Measurements from ENCODE around the gene IL15.
A peak's percentile ranks its signal among the peaks of the same experiment; 100 is the strongest.
"Not testable (repeated sequence)": the region's sequence is repeated elsewhere in the genome, so short reads cannot be mapped to it uniquely, and the experiment has no call there.

IL15 gene

DNA sequence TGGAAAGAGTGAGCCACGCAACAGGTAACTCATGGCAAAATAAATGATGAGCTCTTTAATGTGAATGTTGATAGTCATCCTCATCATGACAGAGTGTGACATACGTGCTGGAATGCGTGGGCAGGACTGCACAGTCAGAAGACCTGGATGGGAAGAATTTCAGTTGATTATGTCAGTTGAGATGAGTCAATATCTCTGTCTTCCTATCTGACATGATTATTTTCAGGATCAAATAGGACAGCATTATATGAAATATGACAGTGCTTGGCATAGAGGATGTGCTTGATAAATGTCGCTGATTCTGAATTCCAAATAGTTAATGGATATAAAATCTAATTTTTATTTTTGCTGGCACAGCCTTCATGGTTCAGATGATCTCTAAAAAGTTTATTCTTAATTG, 95.1 kb downstream of the IL15 start:
- no peak for DNase-seq (ENCODE audit: insufficient read length, low spot score)
- TF ChIP-seq, protein P1, sequence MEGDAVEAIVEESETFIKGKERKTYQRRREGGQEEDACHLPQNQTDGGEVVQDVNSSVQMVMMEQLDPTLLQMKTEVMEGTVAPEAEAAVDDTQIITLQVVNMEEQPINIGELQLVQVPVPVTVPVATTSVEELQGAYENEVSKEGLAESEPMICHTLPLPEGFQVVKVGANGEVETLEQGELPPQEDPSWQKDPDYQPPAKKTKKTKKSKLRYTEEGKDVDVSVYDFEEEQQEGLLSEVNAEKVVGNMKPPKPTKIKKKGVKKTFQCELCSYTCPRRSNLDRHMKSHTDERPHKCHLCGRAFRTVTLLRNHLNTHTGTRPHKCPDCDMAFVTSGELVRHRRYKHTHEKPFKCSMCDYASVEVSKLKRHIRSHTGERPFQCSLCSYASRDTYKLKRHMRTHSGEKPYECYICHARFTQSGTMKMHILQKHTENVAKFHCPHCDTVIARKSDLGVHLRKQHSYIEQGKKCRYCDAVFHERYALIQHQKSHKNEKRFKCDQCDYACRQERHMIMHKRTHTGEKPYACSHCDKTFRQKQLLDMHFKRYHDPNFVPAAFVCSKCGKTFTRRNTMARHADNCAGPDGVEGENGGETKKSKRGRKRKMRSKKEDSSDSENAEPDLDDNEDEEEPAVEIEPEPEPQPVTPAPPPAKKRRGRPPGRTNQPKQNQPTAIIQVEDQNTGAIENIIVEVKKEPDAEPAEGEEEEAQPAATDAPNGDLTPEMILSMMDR (IDR thresholded peaks at IDR 0.05; ENCODE audit: insufficient read depth, missing control alignments): no peak
- no peak for FAIRE-seq

DNA sequence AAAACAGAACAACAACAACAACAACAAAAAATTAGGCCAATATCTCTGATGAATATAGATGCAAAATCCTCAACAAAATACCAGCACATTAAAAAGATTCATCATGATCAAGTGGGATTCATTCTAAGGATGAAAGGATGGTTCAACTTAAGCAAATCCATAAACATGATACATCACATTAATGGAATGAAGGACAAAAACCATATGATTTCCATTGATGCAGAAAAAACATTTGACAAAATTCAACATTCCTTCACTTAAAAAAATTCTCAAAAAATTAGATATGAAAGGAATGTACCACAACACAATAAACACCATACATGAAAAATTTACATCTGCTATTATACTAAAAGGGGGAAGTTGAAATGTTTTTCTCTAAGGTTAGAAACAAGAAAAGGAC, 103.3 kb downstream of the IL15 start:
- FAIRE-seq: peak; percentile 71
- TF ChIP-seq, protein P1 (IDR thresholded peaks at IDR 0.05; ENCODE audit: insufficient read depth, missing control alignments): no peak
- DNase-seq (ENCODE audit: insufficient read length, low spot score): no peak

DNA sequence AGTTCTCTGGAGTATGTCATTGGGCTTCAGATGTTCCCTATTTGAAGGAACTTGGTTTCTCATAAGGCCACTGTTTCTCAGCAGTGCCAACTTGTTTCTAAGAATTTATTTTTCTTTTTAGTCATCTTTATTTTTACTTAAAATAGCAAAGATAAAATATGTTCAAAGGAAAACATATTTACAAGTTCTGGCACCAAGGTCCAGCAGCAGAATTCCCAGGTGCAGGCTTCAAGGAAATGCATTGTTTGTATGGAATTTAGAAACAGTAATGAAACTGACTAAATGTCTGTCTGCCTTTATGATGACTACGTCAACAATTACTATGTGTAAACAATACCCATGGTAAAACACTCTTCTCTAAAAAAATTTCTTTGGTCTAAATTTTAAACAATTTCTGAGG, 109.6 kb downstream of the IL15 start:
- TF ChIP-seq, protein P1 (IDR thresholded peaks at IDR 0.05; ENCODE audit: insufficient read depth, missing control alignments): no peak
- DNase-seq (ENCODE audit: insufficient read length, low spot score) (no peak), FAIRE-seq (no peak)

DNA sequence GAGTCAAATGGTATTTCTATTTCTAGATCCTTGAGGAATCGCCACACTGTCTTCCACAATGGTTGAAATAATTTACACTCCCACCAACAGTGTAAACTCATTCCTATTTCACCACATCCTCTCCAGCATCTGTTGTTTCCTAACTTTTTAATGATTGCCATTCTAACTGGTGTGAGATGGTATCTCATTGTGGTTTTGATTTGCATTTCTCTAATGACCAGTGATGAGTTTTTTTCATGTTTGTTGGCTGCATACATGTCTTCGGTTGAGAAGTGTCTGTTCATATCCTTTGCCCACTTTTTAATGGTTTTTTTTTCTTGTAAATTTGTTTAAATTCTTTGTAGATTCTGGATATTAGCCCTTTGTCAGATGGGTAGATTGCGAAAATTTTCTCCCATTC, 115.4 kb downstream of the IL15 start:
- DNase-seq (ENCODE audit: insufficient read length, low spot score); FAIRE-seq: not testable (repeated sequence)

DNA sequence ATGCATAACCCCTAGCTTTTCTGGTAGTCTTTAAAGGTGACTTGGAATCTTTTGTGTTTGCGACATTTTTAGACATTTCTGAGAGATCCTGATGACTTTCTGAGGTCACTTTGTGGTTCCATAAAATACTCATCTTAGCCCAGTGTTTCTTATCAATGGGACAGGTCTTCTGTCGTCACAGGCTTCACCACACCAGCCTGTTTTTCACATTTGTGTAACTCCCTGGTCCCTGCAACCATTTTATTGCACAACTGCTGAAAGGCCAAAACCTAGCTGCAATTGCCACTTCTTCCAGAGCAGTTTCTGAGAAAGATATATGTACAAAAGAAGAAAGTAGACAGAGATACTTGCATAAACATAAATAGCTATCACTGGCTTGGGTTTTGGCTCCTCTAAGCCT, 120.9 kb downstream of the IL15 start:
- DNase-seq (ENCODE audit: insufficient read length, low spot score) (no peak), FAIRE-seq (no peak)
- TF ChIP-seq, protein P1 (IDR thresholded peaks at IDR 0.05; ENCODE audit: insufficient read depth, missing control alignments): no peak

DNA sequence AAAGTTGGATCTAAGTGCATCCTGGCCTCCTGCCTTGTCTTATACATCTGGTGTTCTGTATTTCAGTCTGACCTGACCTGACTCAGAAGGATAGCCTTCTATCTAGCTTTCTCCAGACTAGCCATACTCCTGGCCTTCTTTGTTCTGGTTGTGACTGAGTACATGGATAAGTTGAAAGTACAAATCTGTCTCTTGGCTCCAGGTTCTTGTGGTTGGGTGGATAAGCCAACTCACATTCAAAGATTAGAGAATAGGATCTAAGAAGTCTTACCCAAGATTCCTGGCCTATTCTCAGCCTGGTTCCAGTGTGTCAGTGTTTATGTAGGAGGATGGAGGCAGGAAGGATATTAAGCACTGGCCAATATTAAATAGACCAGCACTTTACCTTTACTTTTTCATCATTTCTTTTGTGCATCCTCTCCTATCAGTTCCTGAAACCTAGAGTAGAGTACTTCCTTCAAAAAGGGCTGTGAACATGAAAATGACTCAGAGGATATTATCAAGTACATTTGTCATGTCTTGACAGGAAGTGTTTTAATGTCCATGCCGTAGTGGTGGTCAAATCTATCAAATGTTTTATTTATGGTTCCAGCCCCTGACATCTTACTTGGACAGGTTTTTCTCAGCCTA, 123.5 kb downstream of the IL15 start:
- FAIRE-seq: no peak

DNA sequence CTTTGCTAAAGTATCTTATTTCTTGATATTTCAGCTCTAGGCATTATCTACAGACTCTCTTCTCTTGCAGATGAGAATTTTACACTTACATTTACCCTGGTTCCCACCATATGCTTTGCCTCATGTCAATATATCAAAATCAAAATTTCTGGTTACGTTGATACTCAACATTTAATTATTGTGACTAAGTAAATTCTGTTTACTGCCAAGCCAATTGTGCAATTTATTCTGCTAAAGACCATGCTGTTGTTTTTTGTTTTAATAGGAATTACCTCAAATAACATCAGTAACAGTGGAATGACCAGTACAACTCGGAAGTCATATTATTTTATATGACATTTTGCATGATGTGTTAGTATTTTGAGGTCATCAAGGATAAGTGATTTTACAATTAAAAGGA, 125.5 kb downstream of the IL15 start:
- FAIRE-seq: no peak
- DNase-seq (ENCODE audit: insufficient read length, low spot score): no peak
- TF ChIP-seq, protein P1 (IDR thresholded peaks at IDR 0.05; ENCODE audit: insufficient read depth, missing control alignments): no peak

More for the DNA sequence above, 123.5 kb downstream of the IL15 start:
- DNase-seq (ENCODE audit: insufficient read length, low spot score): no peak
- TF ChIP-seq, protein P1 (IDR thresholded peaks at IDR 0.05; ENCODE audit: insufficient read depth, missing control alignments): no peak

DNA sequence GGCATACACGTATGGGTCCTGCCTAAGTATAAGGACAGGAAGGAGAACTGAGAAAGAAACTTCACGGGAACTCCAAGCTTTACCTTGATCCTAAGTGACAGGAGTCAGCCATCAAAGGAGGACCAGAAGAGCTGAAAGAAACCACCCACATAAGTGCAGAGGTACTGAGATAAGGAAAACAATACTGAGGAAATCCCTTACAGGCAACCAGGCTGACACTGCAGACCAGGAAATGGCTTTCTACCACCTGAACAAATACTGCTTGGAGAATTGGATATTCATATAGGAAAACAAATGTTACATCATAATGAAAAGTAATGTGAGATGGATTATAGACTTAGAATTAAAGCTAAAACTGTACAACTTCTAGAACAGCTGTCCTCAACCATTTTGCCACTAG, 127.0 kb downstream of the IL15 start:
- TF ChIP-seq, protein P1 (IDR thresholded peaks at IDR 0.05; ENCODE audit: insufficient read depth, missing control alignments): no peak
- no peak for FAIRE-seq
- DNase-seq (ENCODE audit: insufficient read length, low spot score): no peak
